Chondrocyte (in vitro differentiated cells): ENCODE data around the gene RPTN. TPM values are rescaled to one million over a fixed set of nuclear protein-coding genes. Genes with fewer than 3 reads are reported as not detected.

Source experiments
- DNase-seq: peaks from one replicate; pipeline ENCODE4 v3.0.0; 2021; ENCODE audit warnings: mixed read lengths, low spot score
- H3K27ac Mint-ChIP-seq: one replicate; pipeline ENCODE4 v1.8.0; 2021; ENCODE audit warnings: mild to moderate bottlenecking, moderate library complexity, mixed read lengths; ENCODE audit not compliant: unreplicated experiment
- H3K27me3 Mint-ChIP-seq: 2 replicates; pipeline ENCODE4 v1.8.0; 2021; ENCODE audit warnings: low read depth, mixed read lengths
- H3K36me3 Mint-ChIP-seq: 2 replicates; pipeline ENCODE4 v1.8.0; 2021; ENCODE audit warnings: low read depth, mixed read lengths
- H3K4me1 Mint-ChIP-seq: 2 replicates; pipeline ENCODE4 v1.8.0; 2021; ENCODE audit warnings: low read depth, mild to moderate bottlenecking, mixed read lengths
- H3K4me3 Mint-ChIP-seq: one replicate; pipeline ENCODE4 v1.8.0; 2021; ENCODE audit warnings: mild to moderate bottlenecking, moderate library complexity, mixed read lengths; ENCODE audit not compliant: unreplicated experiment
- H3K9me3 Mint-ChIP-seq: 2 replicates; pipeline ENCODE4 v1.8.0; 2021; ENCODE audit warnings: low read depth, mixed read lengths
- total RNA-seq: library from RNA; stranded (reverse); gene quantifications from 3 replicates; pipeline ENCODE4 v1.2.1, GENCODE V29; 2021
- TF ChIP-seq, protein P1 (sequence below): fragments of 200-600 bp; sonication (generic); IDR thresholded peaks from 2 replicates; pipeline ENCODE4 v1.5.0; 2021; ENCODE audit warnings: antibody characterized with exemption, mild to moderate bottlenecking, moderate library complexity

RPTN gene
- total RNA-seq, 1 donor from 2014 or later, result not detected

DNA sequence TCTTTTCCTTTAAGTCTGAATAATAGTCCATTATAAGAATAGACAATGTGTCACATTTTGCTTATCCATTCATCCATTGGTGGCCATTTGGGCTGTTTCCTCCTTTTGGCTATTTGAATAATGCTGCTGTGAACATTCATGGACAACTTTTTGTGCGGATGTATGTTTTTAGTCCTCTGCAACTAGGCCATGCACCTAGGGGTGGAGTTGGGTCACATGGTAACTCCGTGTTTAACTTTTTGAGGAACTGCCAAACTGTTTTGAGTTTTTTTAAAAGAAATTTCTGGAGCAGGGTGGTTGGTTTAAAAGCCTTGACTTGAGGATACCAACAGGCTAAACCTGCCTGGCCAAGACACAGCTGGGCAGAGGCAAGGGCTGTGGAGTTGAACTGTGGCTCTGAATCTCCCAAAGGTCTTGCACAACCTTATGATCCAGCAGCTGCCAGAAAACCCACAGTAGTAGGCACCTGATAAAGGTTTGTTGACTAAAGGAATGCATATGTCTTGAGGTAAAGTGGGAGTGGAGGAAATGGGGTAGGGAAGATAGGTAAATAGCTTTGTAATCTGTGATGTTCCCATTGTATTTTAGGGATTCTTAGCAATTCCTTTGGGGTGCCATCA is 5.6 kb upstream of the RPTN start:
- H3K27me3 Mint-ChIP-seq, result peaks cover 26% of the 10 kb centered on the region
- TF ChIP-seq, protein P1, sequence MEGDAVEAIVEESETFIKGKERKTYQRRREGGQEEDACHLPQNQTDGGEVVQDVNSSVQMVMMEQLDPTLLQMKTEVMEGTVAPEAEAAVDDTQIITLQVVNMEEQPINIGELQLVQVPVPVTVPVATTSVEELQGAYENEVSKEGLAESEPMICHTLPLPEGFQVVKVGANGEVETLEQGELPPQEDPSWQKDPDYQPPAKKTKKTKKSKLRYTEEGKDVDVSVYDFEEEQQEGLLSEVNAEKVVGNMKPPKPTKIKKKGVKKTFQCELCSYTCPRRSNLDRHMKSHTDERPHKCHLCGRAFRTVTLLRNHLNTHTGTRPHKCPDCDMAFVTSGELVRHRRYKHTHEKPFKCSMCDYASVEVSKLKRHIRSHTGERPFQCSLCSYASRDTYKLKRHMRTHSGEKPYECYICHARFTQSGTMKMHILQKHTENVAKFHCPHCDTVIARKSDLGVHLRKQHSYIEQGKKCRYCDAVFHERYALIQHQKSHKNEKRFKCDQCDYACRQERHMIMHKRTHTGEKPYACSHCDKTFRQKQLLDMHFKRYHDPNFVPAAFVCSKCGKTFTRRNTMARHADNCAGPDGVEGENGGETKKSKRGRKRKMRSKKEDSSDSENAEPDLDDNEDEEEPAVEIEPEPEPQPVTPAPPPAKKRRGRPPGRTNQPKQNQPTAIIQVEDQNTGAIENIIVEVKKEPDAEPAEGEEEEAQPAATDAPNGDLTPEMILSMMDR, result no peak
- H3K4me3 Mint-ChIP-seq, result no peak overlapping the region
- peaks cover 7% of the 10 kb centered on the region for H3K4me1 Mint-ChIP-seq
- no peaks in the 10 kb centered on the region for H3K36me3 Mint-ChIP-seq
- H3K9me3 Mint-ChIP-seq, result no peaks in the 10 kb centered on the region
- H3K27ac Mint-ChIP-seq, result no peak overlapping the region
- DNase-seq, result no peak

- H3K4me3 Mint-ChIP-seq, result no peak overlapping the region
- no peaks in the 10 kb centered on the region for H3K36me3 Mint-ChIP-seq
- DNase-seq, result no peak
- no peak overlapping the region for H3K27ac Mint-ChIP-seq
- H3K27me3 Mint-ChIP-seq, result peaks cover 20% of the 10 kb centered on the region
- peaks cover 7% of the 10 kb centered on the region for H3K4me1 Mint-ChIP-seq
- no peaks in the 10 kb centered on the region for H3K9me3 Mint-ChIP-seq
- TF ChIP-seq, protein P1, result no peak
These were observed 3.9 kb upstream of the RPTN start for GRCh38 chr1:152162792-152163463.

DNA sequence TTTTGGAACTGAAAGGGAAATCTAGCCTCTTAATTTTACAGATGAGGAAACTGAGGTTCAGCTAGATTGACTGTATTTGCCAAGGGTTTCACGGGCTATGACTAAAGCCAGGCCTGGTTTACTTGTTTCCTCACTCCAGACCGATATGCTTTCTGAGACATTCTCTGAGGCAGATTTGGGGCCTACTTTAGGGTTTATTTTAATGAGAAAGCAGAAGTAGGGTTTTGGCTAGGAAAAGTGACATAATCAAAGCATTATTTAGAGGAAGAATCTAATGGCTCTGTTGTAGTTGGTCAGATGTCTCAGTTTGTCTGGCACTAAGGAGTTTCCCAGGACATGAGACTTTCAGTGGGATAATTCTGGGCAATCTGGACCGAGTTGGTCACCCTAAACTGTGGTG is 1.5 kb upstream of the RPTN start:
- Mint-ChIP-seq H3K27ac (no peak overlapping the region), H3K27me3 (peaks cover 10% of the 10 kb centered on the region), H3K36me3 (no peaks in the 10 kb centered on the region), H3K4me3 (no peak overlapping the region), H3K9me3 (no peaks in the 10 kb centered on the region), H3K4me1 (peaks cover 7% of the 10 kb centered on the region)
- TF ChIP-seq, protein P1, result no peak
- no peak for DNase-seq

GRCh38 chr1:152153996-152154395 is 5.0 kb downstream of the RPTN start:
- Mint-ChIP-seq H3K27ac (no peak overlapping the region), H3K27me3 (peaks cover 30% of the 10 kb centered on the region), H3K9me3 (no peaks in the 10 kb centered on the region), H3K36me3 (no peaks in the 10 kb centered on the region), H3K4me3 (no peak overlapping the region), H3K4me1 (no peaks in the 10 kb centered on the region)
- TF ChIP-seq, protein P1, result no peak
- DNase-seq, result no peak

- TF ChIP-seq, protein P1, result no peak
- H3K36me3 Mint-ChIP-seq, result no peaks in the 10 kb centered on the region
- DNase-seq, result no peak
- no peak overlapping the region for H3K4me3 Mint-ChIP-seq
- peaks cover 29% of the 10 kb centered on the region for H3K27me3 Mint-ChIP-seq
- no peaks in the 10 kb centered on the region for H3K4me1 Mint-ChIP-seq
- peaks cover 12% of the 10 kb centered on the region for H3K9me3 Mint-ChIP-seq
- H3K27ac Mint-ChIP-seq, result no peak overlapping the region
These were observed 7.4 kb downstream of the RPTN start for GRCh38 chr1:152151646-152152045.
